Endothelial cell of umbilical vein (primary cell): ENCODE measurements around the gene KCNAB2. TPM values are rescaled to one million over a fixed set of nuclear protein-coding genes. Genes with fewer than 3 reads are reported as not detected.

ENCODE experiments used
- BruUV-seq: library from RNA; stranded (reverse); fragments of 400-500 nt; replicated peaks from 2 replicates; lab custom pipeline; 2021; lab: Mats Ljungman, UMichigan
- CTCF ChIA-PET: fragments of 300-600, 350-600 bp; sonication (Branson Sonifier 250); formaldehyde crosslinking; loops from one replicate; lab custom pipeline; 2021; ENCODE audit warnings: antibody characterized with exemption, inconsistent platforms; lab: Charles Lee
- POLR2A ChIA-PET: fragments of 300-600, 350-600 bp; sonication (Branson Sonifier 250); formaldehyde crosslinking; loops from one replicate; lab custom pipeline; 2021; ENCODE audit warnings: antibody characterized with exemption, inconsistent platforms; lab: Charles Lee
- DNase-seq: peaks from one replicate; pipeline ENCODE4 v3.0.0-alpha.2; 2011; ENCODE audit warnings: low read depth, low spot score
- FAIRE-seq: peaks from 2 replicates; lab custom pipeline; 2011; peaks lifted over from hg19 to GRCh38; lab: Jason Lieb, UNC
- H2AFZ ChIP-seq: 2 replicates; pipeline ENCODE4 v1.6.0; 2012; ENCODE audit warnings: low read depth, low read length, control low read depth, inconsistent platforms
- H3K27ac ChIP-seq: 2 replicates; pipeline ENCODE4 v1.5.1; 2011; ENCODE audit warnings: low read depth, mild to moderate bottlenecking, control low read depth, low read length, moderate library complexity; ENCODE audit not compliant: insufficient read depth
- H3K27me3 ChIP-seq, 2 experiments: 2 replicates each; pipeline versions ENCODE4 v1.6.0 to v1.6.1; 2011; ENCODE audit warnings: low read length in 2 of 2, mixed read lengths in 1 of 2; ENCODE audit not compliant: control insufficient read depth in 2 of 2, insufficient read depth in 2 of 2
- H3K36me3 ChIP-seq, 2 experiments: 2 replicates in 1 of 2; 3 replicates in 1 of 2; pipeline ENCODE4 v1.5.1; 2011; ENCODE audit warnings: low read length in 2 of 2, mild to moderate bottlenecking in 1 of 2, moderate library complexity in 1 of 2; ENCODE audit not compliant: control insufficient read depth in 2 of 2, insufficient read depth in 2 of 2; ENCODE audit errors: extremely low read depth in 1 of 2
- H3K4me1 ChIP-seq: 3 replicates; pipeline ENCODE4 v1.5.1; 2011; ENCODE audit warnings: mild to moderate bottlenecking, low read length; ENCODE audit not compliant: control insufficient read depth, insufficient read depth; ENCODE audit errors: extremely low read depth
- H3K4me2 ChIP-seq: 2 replicates; pipeline ENCODE4 v1.6.1; 2011; ENCODE audit warnings: low read length, control low read depth, mixed read lengths; ENCODE audit not compliant: insufficient read depth
- H3K4me3 ChIP-seq, 3 experiments: fragments of 200-600 bp in 1 of 3; sonication (generic), shearing (Covaris generic) in 1 of 3; replicated peaks in 1 of 3; 2 replicates each; pipeline ENCODE4 v1.5.1; 2011 to 2016; ENCODE audit warnings: control low read depth in 3 of 3, low read length in 3 of 3, mild to moderate bottlenecking in 2 of 3, inconsistent platforms in 1 of 3, low read depth in 1 of 3, moderate library complexity in 1 of 3; ENCODE audit not compliant: insufficient read depth in 1 of 3
- H3K79me2 ChIP-seq: 2 replicates; pipeline ENCODE4 v1.6.0; 2012; ENCODE audit warnings: low read length, inconsistent platforms; ENCODE audit not compliant: control insufficient read depth, insufficient read depth
- H3K9ac ChIP-seq: replicated peaks from 2 replicates; pipeline ENCODE3; 2011; ENCODE audit warnings: low read length, control low read depth; ENCODE audit not compliant: insufficient read depth; ENCODE audit errors: extremely low read depth
- H3K9me1 ChIP-seq: replicated peaks from 3 replicates; pipeline ENCODE4 v1.6.0; 2011; ENCODE audit warnings: mild to moderate bottlenecking, low read length; ENCODE audit not compliant: control insufficient read depth, insufficient read depth; ENCODE audit errors: extremely low read depth
- H3K9me3 ChIP-seq: replicated peaks from 2 replicates; pipeline ENCODE4 v1.5.1; 2012; ENCODE audit warnings: low read length, inconsistent platforms; ENCODE audit not compliant: control insufficient read depth, insufficient read depth
- H4K20me1 ChIP-seq: replicated peaks from 2 replicates; pipeline ENCODE3; 2011; ENCODE audit warnings: mild to moderate bottlenecking, low read length; ENCODE audit not compliant: control insufficient read depth, insufficient read depth; ENCODE audit errors: extremely low read depth
- CTCF ChIP-seq, 2 donors: IDR thresholded peaks; 1 replicate in 1 of 2; 2 replicates in 1 of 2; pipeline ENCODE4 v1.5.1; 2011; ENCODE audit warnings: low read length in 2 of 2, mild to moderate bottlenecking in 2 of 2, moderate library complexity in 2 of 2, control low read depth in 1 of 2, inconsistent platforms in 1 of 2, low read depth in 1 of 2; ENCODE audit not compliant: insufficient read depth in 1 of 2; ENCODE audit errors: extremely low read depth in 1 of 2
- EZH2 ChIP-seq: IDR thresholded peaks from 2 replicates; pipeline ENCODE4 v1.6.1; 2012; ENCODE audit warnings: borderline replicate concordance, low read depth, mild to moderate bottlenecking, moderate library complexity, low read length, inconsistent platforms; ENCODE audit not compliant: severe bottlenecking
- FOS ChIP-seq: IDR thresholded peaks from 2 replicates; pipeline ENCODE4 v1.6.1; 2011; ENCODE audit warnings: mild to moderate bottlenecking, low read length, moderate library complexity, borderline replicate concordance; ENCODE audit not compliant: insufficient read depth
- GATA2 ChIP-seq: IDR thresholded peaks from 2 replicates; pipeline ENCODE4 v1.7.0; 2011; ENCODE audit warnings: low read depth, mild to moderate bottlenecking, moderate library complexity, mixed read lengths, low read length; ENCODE audit not compliant: insufficient read length, insufficient read depth
- JUN ChIP-seq: IDR thresholded peaks from 2 replicates; pipeline ENCODE4 v1.6.1; 2011; ENCODE audit warnings: borderline replicate concordance, low read depth; ENCODE audit not compliant: insufficient read length, insufficient read depth
- MAX ChIP-seq: IDR thresholded peaks from 2 replicates; pipeline ENCODE4 v1.6.1; 2011; ENCODE audit not compliant: insufficient read depth, insufficient read length
- MYC ChIP-seq: IDR thresholded peaks from one replicate; pipeline ENCODE4 v1.6.1; 2011; ENCODE audit warnings: mild to moderate bottlenecking, low read depth, low read length
- POLR2A ChIP-seq: IDR thresholded peaks from 2 replicates; pipeline ENCODE4 v1.6.1; 2012; ENCODE audit warnings: low read depth, mild to moderate bottlenecking, control low read depth, low read length
- POLR2AphosphoS5 ChIP-seq: IDR thresholded peaks from 2 replicates; pipeline ENCODE4 v1.6.1; 2012; ENCODE audit warnings: low read depth, mild to moderate bottlenecking, control low read depth, low read length, moderate library complexity; ENCODE audit not compliant: insufficient read depth
- dilution Hi-C: fragments of 300-500 bp; cut with MboI; formaldehyde crosslinking; loops from one replicate; pipeline ENCODE4 v1.15.0; 2019; ENCODE audit warnings: low sequenced_read_pairs; ENCODE audit not compliant: extremely low pct_ligation_motif_present
- intact Hi-C: fragments of 100-400 bp; cut with micrococcal nuclease; formaldehyde crosslinking; loops from one replicate; pipeline ENCODE4 v1.10.0; 2022
- polyA plus RNA-seq, 4 experiments: library from polyadenylated mRNA; depleted of rRNA in 3 of 4; stranded (reverse) in 3 of 4; unstranded in 1 of 4; fragments of >200 nt; gene quantifications; 2 replicates each; pipeline versions ENCODE4 v1.2.1 to v1.2.3, GENCODE V29; 2011 to 2012; ENCODE audit warnings: missing spikeins in 1 of 4
- total RNA-seq: library from RNA; stranded (reverse); gene quantifications from 2 replicates; pipeline ENCODE4 v1.2.3, GENCODE V29; 2021

KCNAB2 gene
- total and polyA plus RNA-seq, 2 donors (not counting 3 experiments of a cell fraction or from before 2014, with no cell fraction given): 2.4 to 3.8 TPM

- Histone ChIP-seq H3K27me3 (no peaks in the 10 kb centered on the region), H3K9ac (no peak overlapping the region), H3K4me2 (no peak overlapping the region), H3K4me3 (no peak overlapping the region), H3K4me1 (peaks cover 7% of the 10 kb centered on the region), H3K9me3 (no peaks in the 10 kb centered on the region), H3K79me2 (no peaks in the 10 kb centered on the region), H3K36me3 (no peaks in the 10 kb centered on the region), H2AFZ (no peak overlapping the region), H3K27ac (no peak overlapping the region), H3K9me1 (no peaks in the 10 kb centered on the region), H4K20me1 (no peaks in the 10 kb centered on the region)
- intact Hi-C loops (no loop called here), dilution Hi-C loops (no loop called here)
- FAIRE-seq (no peak), DNase-seq (no peak)
- ChIA-PET CTCF (interaction anchor here (1.8 kb wide), 1 partner anchor 33 kb away, joined by 5 read pairs; no protein-coding TSS in a partner anchor), POLR2A (no interaction called here)
- TF ChIP-seq MYC (no peak), EZH2 (no peak), MAX (no peak), GATA2 (no peak), CTCF (IDR thresholded peaks at IDR 0.05; ENCODE audit: extremely low read depth in 1 of 2, insufficient read depth in 1 of 2, low read depth in 1 of 2, low read length in 2 of 2) (no peak), FOS (no peak), POLR2AphosphoS5 (no peak), JUN (no peak), POLR2A (no peak)
- BruUV-seq: no TSS peak
These were observed 22.4 kb downstream of the KCNAB2 start for GRCh38 chr1:6068073-6068472.
